Neuronal stem cell (in vitro differentiated cells): ENCODE data around the gene DNMT3L.

Experiments used
- DNase-seq: peaks from one replicate; pipeline ENCODE4 v3.0.0-alpha.2; 2013; ENCODE audit warnings: low spot score
- H2AFZ ChIP-seq: one replicate; pipeline ENCODE4 v1.6.1; 2013; ENCODE audit warnings: mild to moderate bottlenecking, low read length, inconsistent platforms
- H2AK5ac ChIP-seq: 2 replicates; pipeline ENCODE4 v1.6.1; 2013; ENCODE audit warnings: low read depth, mild to moderate bottlenecking, inconsistent platforms, low read length, moderate library complexity, mixed read lengths
- H2BK120ac ChIP-seq: 2 replicates; pipeline ENCODE4 v1.6.1; 2013; ENCODE audit warnings: low read depth, mild to moderate bottlenecking, inconsistent platforms, low read length, moderate library complexity, mixed read lengths
- H2BK12ac ChIP-seq: one replicate; pipeline ENCODE4 v1.6.1; 2013; ENCODE audit warnings: low read length, inconsistent platforms
- H2BK15ac ChIP-seq: 2 replicates; pipeline ENCODE4 v1.6.1; 2013; ENCODE audit warnings: mild to moderate bottlenecking, low read length, inconsistent platforms, mixed read lengths
- H2BK5ac ChIP-seq: one replicate; pipeline ENCODE4 v1.6.1; 2013; ENCODE audit warnings: inconsistent platforms, mild to moderate bottlenecking, low read length, moderate library complexity
- H3K14ac ChIP-seq: one replicate; pipeline ENCODE4 v1.6.1; 2013; ENCODE audit warnings: low read length, inconsistent platforms
- H3K18ac ChIP-seq: 2 replicates; pipeline ENCODE4 v1.6.1; 2013; ENCODE audit warnings: low read length, inconsistent platforms
- H3K23ac ChIP-seq: 2 replicates; pipeline ENCODE4 v1.6.1; 2013; ENCODE audit warnings: low read depth, mild to moderate bottlenecking, mixed read lengths, low read length, inconsistent platforms; ENCODE audit not compliant: poor library complexity
- H3K27ac ChIP-seq: replicated peaks from 3 replicates; pipeline ENCODE4 v1.5.1; 2013; ENCODE audit warnings: low read length, inconsistent platforms
- H3K27me3 ChIP-seq, 3 experiments: 2 replicates each; pipeline ENCODE4 v1.6.1; 2013; ENCODE audit warnings: low read length in 3 of 3, mild to moderate bottlenecking in 2 of 3, inconsistent platforms in 1 of 3, low read depth in 1 of 3, mixed read lengths in 1 of 3, moderate library complexity in 1 of 3; ENCODE audit not compliant: control insufficient read depth in 3 of 3, insufficient read depth in 3 of 3
- H3K36me3 ChIP-seq, 2 donors: replicated peaks in 1 of 2; 2 replicates each; pipeline ENCODE4 v1.6.1; 2013; ENCODE audit warnings: low read length in 2 of 2; ENCODE audit not compliant: control insufficient read depth in 2 of 2, insufficient read depth in 2 of 2
- H3K4ac ChIP-seq: 2 replicates; pipeline ENCODE4 v1.6.1; 2013; ENCODE audit warnings: inconsistent platforms, mild to moderate bottlenecking, low read length, moderate library complexity
- H3K4me1 ChIP-seq, 2 donors: 1 replicate in 1 of 2; 2 replicates in 1 of 2; pipeline ENCODE4 v1.6.1; 2013; ENCODE audit warnings: low read length in 2 of 2, low read depth in 1 of 2; ENCODE audit not compliant: control insufficient read depth in 2 of 2, insufficient read depth in 1 of 2
- H3K4me2 ChIP-seq: one replicate; pipeline ENCODE4 v1.6.1; 2013; ENCODE audit warnings: mild to moderate bottlenecking, low read length, inconsistent platforms; ENCODE audit not compliant: insufficient read depth, poor library complexity, severe bottlenecking
- H3K4me3 ChIP-seq, 2 donors: 2 replicates each; pipeline ENCODE4 v1.5.1; 2013; ENCODE audit warnings: low read length in 2 of 2, mild to moderate bottlenecking in 2 of 2, inconsistent platforms in 1 of 2, moderate library complexity in 1 of 2
- H3K79me1 ChIP-seq: one replicate; pipeline ENCODE4 v1.6.1; 2013; ENCODE audit warnings: low read depth, mild to moderate bottlenecking, inconsistent platforms, low read length, moderate library complexity
- H3K9ac ChIP-seq: one replicate; pipeline ENCODE4 v1.6.1; 2013; ENCODE audit warnings: mild to moderate bottlenecking, low read depth, low read length, inconsistent platforms; ENCODE audit not compliant: poor library complexity
- H3K9me3 ChIP-seq, 2 donors: replicated peaks in 1 of 2; 2 replicates each; pipeline versions ENCODE3 to v1.6.1; 2013; ENCODE audit warnings: low read length in 2 of 2, mild to moderate bottlenecking in 2 of 2, inconsistent platforms in 1 of 2, low read depth in 1 of 2, mixed read lengths in 1 of 2, moderate library complexity in 1 of 2; ENCODE audit not compliant: control insufficient read depth in 2 of 2, insufficient read depth in 1 of 2
- H4K8ac ChIP-seq: one replicate; pipeline ENCODE4 v1.6.1; 2013; ENCODE audit warnings: low read depth, mild to moderate bottlenecking, inconsistent platforms, low read length, moderate library complexity
- H4K91ac ChIP-seq: one replicate; pipeline ENCODE4 v1.6.1; 2013; ENCODE audit warnings: low read length, low read depth, mild to moderate bottlenecking, inconsistent platforms; ENCODE audit not compliant: poor library complexity
- WGBS, 2 donors: extraction: QIAGEN DNeasy Blood & Tissue Kit; methylation state at CpG; one replicate each; pipeline ENCODE4 v1.1.7; 2013; ENCODE audit warnings: missing lambda C conversion rate in 2 of 2, mixed read lengths in 1 of 2; ENCODE audit not compliant: insufficient read length in 2 of 2, insufficient replicate concordance in 1 of 2; ENCODE audit errors: extremely low coverage in 2 of 2; 5-methylcytosine and 5-hydroxymethylcytosine counted together

The DNMT3L gene

GRCh38 chr21:44291936-44292811 is 30.5 kb upstream of the DNMT3L start:
- H2BK12ac ChIP-seq = peak overlapping the region; percentile 58
- H3K4me2 ChIP-seq = no peak overlapping the region
- H3K9ac ChIP-seq = peak overlapping the region; percentile 60
- peak overlapping the region; percentile 24 for H2BK5ac ChIP-seq
- H2AFZ ChIP-seq = no peak overlapping the region
- no peaks in the 10 kb centered on the region for H3K36me3 ChIP-seq
- H2BK15ac ChIP-seq = peak overlapping the region; percentile 58
- peak overlapping the region; percentile 21 for H3K14ac ChIP-seq
- H3K79me1 ChIP-seq = no peaks in the 10 kb centered on the region
- peak overlapping the region; percentile 30 for H4K91ac ChIP-seq
- no peak overlapping the region for H2BK120ac ChIP-seq
- H3K23ac ChIP-seq = peak overlapping the region; percentile 55
- H4K8ac ChIP-seq = peak overlapping the region; percentile 17
- peak overlapping the region; percentile 76 for H3K4ac ChIP-seq
- peak overlapping the region; percentile 90 for H2AK5ac ChIP-seq
- DNase-seq = no peak
- no peak overlapping the region for H3K27ac ChIP-seq
- peaks cover 0 to 46% (median 7%) of the 10 kb centered on the region in 3 experiments for H3K27me3 ChIP-seq
- no peaks in the 10 kb centered on the region for H3K9me3 ChIP-seq
- H3K4me3 ChIP-seq = no peak overlapping the region
- WGBS, 2 donors = no CpG with 5 or more reads among the region's 25 CpGs
- peaks cover 3 to 7% of the 10 kb centered on the region in 2 donors for H3K4me1 ChIP-seq
- peak overlapping the region; percentile 80 for H3K18ac ChIP-seq

GRCh38 chr21:44291078-44291935 is 29.6 kb upstream of the DNMT3L start:
- peak overlapping the region; percentile 90 for H2AK5ac ChIP-seq
- no peaks in the 10 kb centered on the region for H3K79me1 ChIP-seq
- peak overlapping the region; percentile 60 for H3K9ac ChIP-seq
- H3K4me1 ChIP-seq = peaks cover 3 to 7% of the 10 kb centered on the region in 2 donors
- peak overlapping the region; percentile 80 for H3K23ac ChIP-seq
- H3K18ac ChIP-seq = peak overlapping the region; percentile 80
- H2BK5ac ChIP-seq = peak overlapping the region; percentile 24
- DNase-seq = no peak
- no peak overlapping the region for H3K27ac ChIP-seq
- H4K8ac ChIP-seq = no peak overlapping the region
- no peaks in the 10 kb centered on the region for H3K9me3 ChIP-seq
- H3K4ac ChIP-seq = no peak overlapping the region
- peaks cover 0 to 54% (median 11%) of the 10 kb centered on the region in 3 experiments for H3K27me3 ChIP-seq
- peak overlapping the region; percentile 63 for H2BK15ac ChIP-seq
- WGBS, 2 donors = no CpG with 5 or more reads among the region's 33 CpGs
- H3K4me3 ChIP-seq = no peak overlapping the region
- H3K14ac ChIP-seq = no peak overlapping the region
- no peak overlapping the region for H2BK120ac ChIP-seq
- H4K91ac ChIP-seq = peak overlapping the region; percentile 8
- no peak overlapping the region for H3K4me2 ChIP-seq
- H2BK12ac ChIP-seq = no peak overlapping the region
- H2AFZ ChIP-seq = no peak overlapping the region
- no peaks in the 10 kb centered on the region for H3K36me3 ChIP-seq

- no CpG with 5 or more reads among the region's 16 CpGs for WGBS, 2 donors
- Histone ChIP-seq H3K27ac (no peak overlapping the region), H4K91ac (peak overlapping the region; percentile 8), H3K4ac (no peak overlapping the region), H3K27me3 (peaks cover 0 to 52% (median 18%) of the 10 kb centered on the region in 3 experiments), H3K18ac (peak overlapping the region; percentile 35), H2BK5ac (no peak overlapping the region), H3K79me1 (no peaks in the 10 kb centered on the region), H3K9me3 (no peaks in the 10 kb centered on the region), H3K36me3 (no peaks in the 10 kb centered on the region), H3K9ac (no peak overlapping the region), H3K4me1 (peaks cover 3 to 4% of the 10 kb centered on the region in 2 donors), H2BK15ac (peak overlapping the region; percentile 63), H2BK120ac (no peak overlapping the region), H3K23ac (peak overlapping the region; percentile 80), H2BK12ac (no peak overlapping the region), H4K8ac (no peak overlapping the region), H3K14ac (no peak overlapping the region), H2AK5ac (peak overlapping the region; percentile 57), H2AFZ (no peak overlapping the region), H3K4me3 (no peak overlapping the region), H3K4me2 (no peak overlapping the region)
- DNase-seq = no peak
Measured at GRCh38 chr21:44290327-44291077, 28.8 kb upstream of the DNMT3L start.
